ENCODE measurements around the gene SUPT3H.
"Not testable (repeated sequence)": the region's sequence is repeated elsewhere in the genome, so short reads cannot be mapped to it uniquely, and the experiment has no call there.

DNA sequence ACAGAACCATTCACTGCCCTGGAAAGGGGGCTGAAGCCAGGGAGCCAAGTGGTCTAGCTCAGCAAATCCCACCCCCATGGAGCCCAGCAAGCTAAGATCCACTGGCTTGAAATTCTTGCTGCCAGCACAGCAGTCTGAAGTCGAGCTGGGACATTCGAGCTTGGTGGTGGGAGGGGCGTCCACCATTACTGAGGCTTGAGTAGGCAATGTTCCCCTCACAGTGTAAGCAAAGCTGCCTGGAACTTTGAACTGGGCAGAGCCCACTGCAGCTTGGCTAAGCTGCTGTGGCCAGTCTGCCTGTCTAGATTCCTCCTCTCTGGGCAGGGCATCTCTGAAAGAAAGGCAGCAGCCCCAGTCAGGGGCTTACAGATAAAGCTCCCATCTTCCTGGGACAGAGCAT, 498.7 kb downstream of the SUPT3H start:
- TF ChIP-seq EZH2 (IDR thresholded peaks at IDR 0.05); POLR2AphosphoS5 (IDR thresholded peaks at IDR 0.05; ENCODE audit: borderline replicate concordance, low read depth, low read length); FOXP2 (optimal IDR thresholded peaks at IDR 0.05; ENCODE audit: control extremely low read depth, extremely low read length, insufficient read depth): not testable (repeated sequence)

Data from SK-N-MC (cell line).